ENCODE results near the gene GMNC. TPM values are rescaled to one million over a fixed set of nuclear protein-coding genes. Genes with fewer than 3 reads are reported as not detected.
"Not testable (repeated sequence)": the region's sequence is repeated elsewhere in the genome, so short reads cannot be mapped to it uniquely, and the experiment has no call there.

The GMNC gene
- total and polyA plus RNA-seq, 2 donors (not counting 1 experiment from before 2014, with no cell fraction given), result 0.17 to 0.50 TPM

- Histone ChIP-seq H2AFZ (ENCODE audit: low read length) (no peak overlapping the region), H4K20me1 (ENCODE audit: control insufficient read depth, extremely low read depth, insufficient read depth, low read length) (no peaks in the 10 kb centered on the region), H3K4me3 (replicated peaks in 1 of 4; ENCODE audit: control extremely low read depth in 1 of 4, insufficient read depth in 1 of 4, low read depth in 3 of 4, low read length in 4 of 4) (no peak overlapping the region), H3K79me2 (ENCODE audit: control insufficient read depth, insufficient read depth, low read length) (no peaks in the 10 kb centered on the region), H3K4me2 (ENCODE audit: extremely low read depth, insufficient read depth, low read length) (no peak overlapping the region), H3K27ac (ENCODE audit: insufficient read depth, low read length) (no peak overlapping the region), H3K27me3 (ENCODE audit: control insufficient read depth, insufficient read depth, low read length) (no peaks in the 10 kb centered on the region), H3K9ac (ENCODE audit: insufficient read depth, low read length) (no peak overlapping the region), H3K9me3 (ENCODE audit: control insufficient read depth, insufficient read depth, low read depth, low read length) (no peaks in the 10 kb centered on the region), H3K4me1 (ENCODE audit: control insufficient read depth, extremely low read depth, insufficient read depth, low read length) (no peaks in the 10 kb centered on the region), H3K36me3 (ENCODE audit: control insufficient read depth, insufficient read depth, low read length) (no peaks in the 10 kb centered on the region)
- no peak for DNase-seq (ENCODE audit: low read depth in 2 of 2)
- TF ChIP-seq CTCF (conservative IDR thresholded peaks at IDR 0.05 in 1 of 2, IDR thresholded peaks at IDR 0.05 in 1 of 2; ENCODE audit: low read depth in 1 of 2, low read length in 2 of 2) (peak in 1 of 2 donors; percentile 18), EZH2 (IDR thresholded peaks at IDR 0.05; ENCODE audit: low read length, missing control alignments) (no peak)
Observed at GRCh38 chr3:190877925-190878324, 15.4 kb upstream of the GMNC start.

- not testable (repeated sequence) for H3K4me3 ChIP-seq (replicated peaks in 1 of 4; ENCODE audit: control extremely low read depth in 1 of 4, insufficient read depth in 1 of 4, low read depth in 3 of 4, low read length in 4 of 4); H3K9me3 ChIP-seq (ENCODE audit: control insufficient read depth, insufficient read depth, low read depth, low read length); H3K79me2 ChIP-seq (ENCODE audit: control insufficient read depth, insufficient read depth, low read length); H3K27me3 ChIP-seq (ENCODE audit: control insufficient read depth, insufficient read depth, low read length); H3K9ac ChIP-seq (ENCODE audit: insufficient read depth, low read length); H4K20me1 ChIP-seq (ENCODE audit: control insufficient read depth, extremely low read depth, insufficient read depth, low read length); H3K4me2 ChIP-seq (ENCODE audit: extremely low read depth, insufficient read depth, low read length); H2AFZ ChIP-seq (ENCODE audit: low read length); H3K4me1 ChIP-seq (ENCODE audit: control insufficient read depth, extremely low read depth, insufficient read depth, low read length); H3K27ac ChIP-seq (ENCODE audit: insufficient read depth, low read length); H3K36me3 ChIP-seq (ENCODE audit: control insufficient read depth, insufficient read depth, low read length); DNase-seq (ENCODE audit: low read depth in 2 of 2)
Observed at GRCh38 chr3:190876433-190876832, 13.9 kb upstream of the GMNC start.

GRCh38 chr3:190875061-190875460, 12.6 kb upstream of the GMNC start:
- H3K9me3 ChIP-seq (ENCODE audit: control insufficient read depth, insufficient read depth, low read depth, low read length); H3K4me2 ChIP-seq (ENCODE audit: extremely low read depth, insufficient read depth, low read length); H2AFZ ChIP-seq (ENCODE audit: low read length); H4K20me1 ChIP-seq (ENCODE audit: control insufficient read depth, extremely low read depth, insufficient read depth, low read length); H3K79me2 ChIP-seq (ENCODE audit: control insufficient read depth, insufficient read depth, low read length); H3K27me3 ChIP-seq (ENCODE audit: control insufficient read depth, insufficient read depth, low read length); H3K36me3 ChIP-seq (ENCODE audit: control insufficient read depth, insufficient read depth, low read length); DNase-seq (ENCODE audit: low read depth in 2 of 2); H3K9ac ChIP-seq (ENCODE audit: insufficient read depth, low read length); H3K4me1 ChIP-seq (ENCODE audit: control insufficient read depth, extremely low read depth, insufficient read depth, low read length); H3K4me3 ChIP-seq (replicated peaks in 1 of 4; ENCODE audit: control extremely low read depth in 1 of 4, insufficient read depth in 1 of 4, low read depth in 3 of 4, low read length in 4 of 4); H3K27ac ChIP-seq (ENCODE audit: insufficient read depth, low read length): not testable (repeated sequence)

- peak in 1 of 2 donors; percentile 1 for DNase-seq (ENCODE audit: low read depth in 2 of 2)
- no peaks in the 10 kb centered on the region for H3K79me2 ChIP-seq (ENCODE audit: control insufficient read depth, insufficient read depth, low read length)
- TF ChIP-seq EZH2 (IDR thresholded peaks at IDR 0.05; ENCODE audit: low read length, missing control alignments) (no peak), CTCF (conservative IDR thresholded peaks at IDR 0.05 in 1 of 2, IDR thresholded peaks at IDR 0.05 in 1 of 2; ENCODE audit: low read depth in 1 of 2, low read length in 2 of 2) (no peak)
- no peak overlapping the region for H3K9ac ChIP-seq (ENCODE audit: insufficient read depth, low read length)
- H3K27ac ChIP-seq (ENCODE audit: insufficient read depth, low read length), result no peak overlapping the region
- H3K9me3 ChIP-seq (ENCODE audit: control insufficient read depth, insufficient read depth, low read depth, low read length), result no peaks in the 10 kb centered on the region
- H3K27me3 ChIP-seq (ENCODE audit: control insufficient read depth, insufficient read depth, low read length), result no peaks in the 10 kb centered on the region
- no peak overlapping the region for H3K4me3 ChIP-seq (replicated peaks in 1 of 4; ENCODE audit: control extremely low read depth in 1 of 4, insufficient read depth in 1 of 4, low read depth in 3 of 4, low read length in 4 of 4)
- H3K4me1 ChIP-seq (ENCODE audit: control insufficient read depth, extremely low read depth, insufficient read depth, low read length), result no peaks in the 10 kb centered on the region
- no peaks in the 10 kb centered on the region for H4K20me1 ChIP-seq (ENCODE audit: control insufficient read depth, extremely low read depth, insufficient read depth, low read length)
- H2AFZ ChIP-seq (ENCODE audit: low read length), result no peak overlapping the region
- H3K36me3 ChIP-seq (ENCODE audit: control insufficient read depth, insufficient read depth, low read length), result no peaks in the 10 kb centered on the region
- H3K4me2 ChIP-seq (ENCODE audit: extremely low read depth, insufficient read depth, low read length), result no peak overlapping the region
Observed at GRCh38 chr3:190870127-190870526, 7.6 kb upstream of the GMNC start.
